ENCODE results near the gene TPM2. TPM values are rescaled to one million over a fixed set of nuclear protein-coding genes. Genes with fewer than 3 reads are reported as not detected.

TPM2 gene
- total and polyA plus RNA-seq, 4 donors: 4.2 to 31.4 (median 14.0) TPM

GRCh38 chr9:35710818-35711500 is 21.2 kb upstream of the TPM2 start (continued):
- TF ChIP-seq CTCF (IDR thresholded peaks at IDR 0.05; ENCODE audit: low read depth, low read length, missing input control): no peak
- no peak for TF ChIP-seq FOXA2 (IDR thresholded peaks at IDR 0.05)
- TF ChIP-seq RAD21 (IDR thresholded peaks at IDR 0.05): no peak

- Histone ChIP-seq H3K27me3 (ENCODE audit: control insufficient read depth in 4 of 4, insufficient read depth in 4 of 4, low read length in 3 of 4) (no peaks in the 10 kb centered on the region), H3K4me1 (ENCODE audit: control insufficient read depth in 4 of 4, insufficient read depth in 4 of 4, low read length in 3 of 4) (no peaks in the 10 kb centered on the region), H3K9me3 (ENCODE audit: control insufficient read depth in 4 of 4, low read length in 3 of 4) (no peaks in the 10 kb centered on the region), H3K4me3 (ENCODE audit: low read depth in 1 of 3, low read length in 3 of 3) (no peak overlapping the region), H3K27ac (ENCODE audit: low read depth in 1 of 2, low read length in 2 of 2) (no peak overlapping the region), H3K36me3 (ENCODE audit: control insufficient read depth in 4 of 4, insufficient read depth in 3 of 4, low read depth in 1 of 4, low read length in 3 of 4) (peaks cover 55 to 94% (median 86%) of the 10 kb centered on the region in 4 donors), H3K9ac (ENCODE audit: low read depth in 1 of 2, low read length in 2 of 2) (no peak overlapping the region)
- DNase-seq (ENCODE audit: low spot score): no peak
- 95% methylated on average over 4 of the region's 4 CpGs for WGBS
- TF ChIP-seq FOXA2 (IDR thresholded peaks at IDR 0.05) (no peak), ATF3 (IDR thresholded peaks at IDR 0.05) (no peak), HNF4A (conservative IDR thresholded peaks at IDR 0.05) (no peak)
These were observed 18.4 kb upstream of the TPM2 start for GRCh38 chr9:35708146-35708545.

GRCh38 chr9:35706951-35707350 is 17.2 kb upstream of the TPM2 start:
- H3K9me3 ChIP-seq (ENCODE audit: control insufficient read depth in 4 of 4, low read length in 3 of 4): no peaks in the 10 kb centered on the region
- H3K9ac ChIP-seq (ENCODE audit: low read depth in 1 of 2, low read length in 2 of 2): no peak overlapping the region
- H3K4me3 ChIP-seq (ENCODE audit: low read depth in 1 of 3, low read length in 3 of 3): no peak overlapping the region
- H3K27ac ChIP-seq (ENCODE audit: low read depth in 1 of 2, low read length in 2 of 2): no peak overlapping the region
- peaks cover 45 to 92% (median 88%) of the 10 kb centered on the region in 4 donors for H3K36me3 ChIP-seq (ENCODE audit: control insufficient read depth in 4 of 4, insufficient read depth in 3 of 4, low read depth in 1 of 4, low read length in 3 of 4)
- 95% methylated on average over 10 of the region's 10 CpGs for WGBS
- no peak for DNase-seq (ENCODE audit: low spot score)
- TF ChIP-seq GABPA (IDR thresholded peaks at IDR 0.05 in 1 of 2, conservative IDR thresholded peaks at IDR 0.05 in 1 of 2): no peak
- no peak for TF ChIP-seq ZBTB33 (IDR thresholded peaks at IDR 0.05)
- no peak for TF ChIP-seq JUND (IDR thresholded peaks at IDR 0.05)
- H3K4me1 ChIP-seq (ENCODE audit: control insufficient read depth in 4 of 4, insufficient read depth in 4 of 4, low read length in 3 of 4): no peaks in the 10 kb centered on the region
- no peaks in the 10 kb centered on the region for H3K27me3 ChIP-seq (ENCODE audit: control insufficient read depth in 4 of 4, insufficient read depth in 4 of 4, low read length in 3 of 4)

- WGBS: 95% methylated on average over 7 of the region's 7 CpGs
- Histone ChIP-seq H3K4me1 (ENCODE audit: control insufficient read depth in 4 of 4, insufficient read depth in 4 of 4, low read length in 3 of 4) (no peaks in the 10 kb centered on the region), H3K27ac (ENCODE audit: low read depth in 1 of 2, low read length in 2 of 2) (no peak overlapping the region)
- TF ChIP-seq REST (IDR thresholded peaks at IDR 0.05): no peak
- no peak for TF ChIP-seq CTCF (IDR thresholded peaks at IDR 0.05; ENCODE audit: low read depth, low read length, missing input control)
- no peak for TF ChIP-seq RAD21 (IDR thresholded peaks at IDR 0.05)
- no peak for TF ChIP-seq TAF1 (conservative IDR thresholded peaks at IDR 0.05)
- TF ChIP-seq YY1 (IDR thresholded peaks at IDR 0.05): no peak
- no peak for TF ChIP-seq FOXA2 (IDR thresholded peaks at IDR 0.05)
- no peak for TF ChIP-seq HNF4A (conservative IDR thresholded peaks at IDR 0.05)
- TF ChIP-seq JUND (IDR thresholded peaks at IDR 0.05): no peak
- TF ChIP-seq FOXA1 (IDR thresholded peaks at IDR 0.05): no peak
- TF ChIP-seq SP1 (IDR thresholded peaks at IDR 0.05): no peak
- no peak for TF ChIP-seq ATF3 (IDR thresholded peaks at IDR 0.05)
These were observed 16.2 kb upstream of the TPM2 start for GRCh38 chr9:35705836-35706430.

More at GRCh38 chr9:35705836-35706430, 16.2 kb upstream of the TPM2 start:
- H3K36me3 ChIP-seq (ENCODE audit: control insufficient read depth in 4 of 4, insufficient read depth in 3 of 4, low read depth in 1 of 4, low read length in 3 of 4): peaks cover 46 to 92% (median 88%) of the 10 kb centered on the region in 4 donors
- H3K9ac ChIP-seq (ENCODE audit: low read depth in 1 of 2, low read length in 2 of 2): no peak overlapping the region
- H3K4me3 ChIP-seq (ENCODE audit: low read depth in 1 of 3, low read length in 3 of 3): no peak overlapping the region
- no peaks in the 10 kb centered on the region for H3K9me3 ChIP-seq (ENCODE audit: control insufficient read depth in 4 of 4, low read length in 3 of 4)
- H3K27me3 ChIP-seq (ENCODE audit: control insufficient read depth in 4 of 4, insufficient read depth in 4 of 4, low read length in 3 of 4): no peaks in the 10 kb centered on the region
- DNase-seq (ENCODE audit: low spot score): no peak
